ENCODE results near the gene ZNF276.
A peak's percentile ranks its signal among the peaks of the same experiment; 100 is the strongest.

Gene ZNF276

GRCh38 chr16:89717688-89718505 is 3.4 kb upstream of the ZNF276 start:
- DNase-seq (ENCODE audit: extremely low read depth, insufficient read length), result no peak
- no peak overlapping the region for H3K4me3 ChIP-seq (replicated peaks; ENCODE audit: low read depth, low read length)
- no peak for TF ChIP-seq CTCF (IDR thresholded peaks at IDR 0.05; ENCODE audit: insufficient read depth, low read length, poor library complexity, severe bottlenecking)
- peaks cover 4% of the 10 kb centered on the region for H3K36me3 ChIP-seq (ENCODE audit: control insufficient read depth, insufficient read depth, low read length)
- no peaks in the 10 kb centered on the region for H3K27me3 ChIP-seq (replicated peaks; ENCODE audit: control insufficient read depth, insufficient read depth, low read length)

DNA sequence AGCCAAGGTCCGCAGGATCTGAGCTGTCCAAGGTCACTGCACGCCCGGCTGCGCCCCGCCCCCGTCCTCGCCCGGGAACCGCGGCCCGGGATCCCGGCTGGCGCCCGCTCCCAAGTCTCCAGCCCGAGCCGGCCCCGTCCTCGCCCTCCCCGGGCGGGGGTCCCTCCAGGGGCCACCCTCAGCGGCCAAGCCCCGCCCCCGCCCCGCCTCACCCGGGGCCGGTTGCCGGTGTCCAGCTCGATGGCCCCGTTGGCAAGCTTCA is 855 bp upstream of the ZNF276 start:
- no peaks in the 10 kb centered on the region for H3K27me3 ChIP-seq (replicated peaks; ENCODE audit: control insufficient read depth, insufficient read depth, low read length)
- no peak for TF ChIP-seq CTCF (IDR thresholded peaks at IDR 0.05; ENCODE audit: insufficient read depth, low read length, poor library complexity, severe bottlenecking)
- peaks cover 14% of the 10 kb centered on the region for H3K36me3 ChIP-seq (ENCODE audit: control insufficient read depth, insufficient read depth, low read length)
- peak overlapping the region; percentile 78 for H3K4me3 ChIP-seq (replicated peaks; ENCODE audit: low read depth, low read length)
- DNase-seq (ENCODE audit: extremely low read depth, insufficient read length), result no peak

DNA sequence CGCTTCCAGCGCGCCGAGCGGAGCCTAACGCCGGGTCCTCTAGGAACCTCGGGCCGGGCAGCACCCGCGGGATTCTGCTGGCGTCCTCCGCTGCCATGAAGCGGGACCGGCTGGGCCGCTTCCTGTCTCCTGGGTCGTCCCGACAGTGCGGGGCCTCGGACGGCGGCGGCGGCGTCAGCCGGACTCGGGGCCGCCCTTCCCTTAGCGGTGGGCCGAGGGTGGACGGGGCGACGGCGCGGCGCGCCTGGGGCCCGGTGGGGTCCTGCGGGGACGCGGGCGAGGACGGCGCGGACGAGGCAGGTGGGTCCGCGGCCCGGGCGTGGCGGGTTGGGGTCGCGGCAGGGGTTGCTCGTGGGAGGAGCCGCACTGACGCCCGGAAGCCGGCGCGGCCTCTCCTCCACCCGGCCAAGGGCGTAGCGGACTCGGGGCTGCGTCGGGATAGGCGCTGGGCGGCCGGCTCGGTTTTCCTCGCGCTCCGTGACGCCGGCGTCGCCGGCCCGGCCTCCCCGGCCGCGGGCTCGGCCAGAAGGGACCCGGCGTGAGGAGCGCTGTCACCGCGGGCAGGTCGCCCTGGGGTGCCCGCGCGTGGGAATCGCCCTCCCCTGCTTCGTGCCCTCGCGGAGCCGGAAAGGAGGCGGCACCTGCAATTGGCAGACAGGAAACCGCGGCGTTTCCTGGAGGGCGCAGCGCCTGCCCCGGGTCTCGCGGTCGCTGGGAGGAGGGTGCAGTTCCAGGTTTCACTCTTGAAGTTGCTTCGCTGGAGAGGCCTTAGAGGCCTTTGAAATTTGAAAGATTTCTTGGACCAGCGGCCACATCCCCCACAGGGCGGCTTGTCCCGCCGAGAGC is 432 bp downstream of the ZNF276 start:
- Histone ChIP-seq H3K27me3 (replicated peaks; ENCODE audit: control insufficient read depth, insufficient read depth, low read length) (no peaks in the 10 kb centered on the region), H3K36me3 (ENCODE audit: control insufficient read depth, insufficient read depth, low read length) (peaks cover 14% of the 10 kb centered on the region), H3K4me3 (replicated peaks; ENCODE audit: low read depth, low read length) (peak overlapping the region; percentile 78)
- TF ChIP-seq CTCF (IDR thresholded peaks at IDR 0.05; ENCODE audit: insufficient read depth, low read length, poor library complexity, severe bottlenecking), result no peak
- DNase-seq (ENCODE audit: extremely low read depth, insufficient read length), result peak; percentile 82

DNA sequence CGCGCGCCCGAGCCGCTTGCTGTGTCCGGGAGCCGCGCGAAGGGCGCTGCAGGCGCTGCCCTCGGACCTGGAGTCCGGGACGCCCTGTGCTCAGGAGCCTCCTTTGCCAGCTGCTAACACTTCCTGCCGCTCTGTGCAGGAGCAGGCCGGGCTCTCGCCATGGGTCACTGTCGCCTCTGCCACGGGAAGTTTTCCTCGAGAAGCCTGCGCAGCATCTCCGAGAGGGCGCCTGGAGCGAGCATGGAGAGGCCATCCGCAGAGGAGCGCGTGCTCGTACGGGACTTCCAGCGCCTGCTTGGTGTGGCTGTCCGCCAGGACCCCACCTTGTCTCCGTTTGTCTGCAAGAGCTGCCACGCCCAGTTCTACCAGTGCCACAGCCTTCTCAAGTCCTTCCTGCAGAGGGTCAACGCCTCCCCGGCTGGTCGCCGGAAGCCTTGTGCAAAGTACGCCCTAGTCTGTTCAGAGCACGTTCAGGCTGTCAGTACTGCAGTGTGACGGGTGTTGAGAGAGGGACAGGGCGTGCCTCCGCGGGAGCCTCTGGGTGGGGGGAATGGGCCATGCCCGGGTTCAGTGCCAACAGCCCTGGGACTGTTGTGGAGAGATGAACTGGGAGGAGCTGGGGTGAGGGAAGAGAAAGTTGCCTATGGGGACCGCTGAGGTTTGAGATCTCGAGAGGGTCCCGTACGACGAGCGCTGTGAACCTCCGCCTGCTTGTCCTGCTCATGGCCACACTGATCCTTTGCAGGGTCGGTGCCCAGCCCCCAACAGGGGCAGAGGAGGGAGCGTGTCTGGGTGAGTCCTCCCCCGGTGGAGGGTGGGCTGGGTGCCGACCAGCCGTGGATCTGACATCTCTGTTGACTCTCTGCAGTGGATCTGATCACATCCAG is 1.3 kb downstream of the ZNF276 start:
- Histone ChIP-seq H3K36me3 (ENCODE audit: control insufficient read depth, insufficient read depth, low read length) (peaks cover 18% of the 10 kb centered on the region), H3K4me3 (replicated peaks; ENCODE audit: low read depth, low read length) (peak overlapping the region; percentile 78), H3K27me3 (replicated peaks; ENCODE audit: control insufficient read depth, insufficient read depth, low read length) (no peaks in the 10 kb centered on the region)
- TF ChIP-seq CTCF (IDR thresholded peaks at IDR 0.05; ENCODE audit: insufficient read depth, low read length, poor library complexity, severe bottlenecking), result no peak
- DNase-seq (ENCODE audit: extremely low read depth, insufficient read length), result peak; percentile 68

DNA sequence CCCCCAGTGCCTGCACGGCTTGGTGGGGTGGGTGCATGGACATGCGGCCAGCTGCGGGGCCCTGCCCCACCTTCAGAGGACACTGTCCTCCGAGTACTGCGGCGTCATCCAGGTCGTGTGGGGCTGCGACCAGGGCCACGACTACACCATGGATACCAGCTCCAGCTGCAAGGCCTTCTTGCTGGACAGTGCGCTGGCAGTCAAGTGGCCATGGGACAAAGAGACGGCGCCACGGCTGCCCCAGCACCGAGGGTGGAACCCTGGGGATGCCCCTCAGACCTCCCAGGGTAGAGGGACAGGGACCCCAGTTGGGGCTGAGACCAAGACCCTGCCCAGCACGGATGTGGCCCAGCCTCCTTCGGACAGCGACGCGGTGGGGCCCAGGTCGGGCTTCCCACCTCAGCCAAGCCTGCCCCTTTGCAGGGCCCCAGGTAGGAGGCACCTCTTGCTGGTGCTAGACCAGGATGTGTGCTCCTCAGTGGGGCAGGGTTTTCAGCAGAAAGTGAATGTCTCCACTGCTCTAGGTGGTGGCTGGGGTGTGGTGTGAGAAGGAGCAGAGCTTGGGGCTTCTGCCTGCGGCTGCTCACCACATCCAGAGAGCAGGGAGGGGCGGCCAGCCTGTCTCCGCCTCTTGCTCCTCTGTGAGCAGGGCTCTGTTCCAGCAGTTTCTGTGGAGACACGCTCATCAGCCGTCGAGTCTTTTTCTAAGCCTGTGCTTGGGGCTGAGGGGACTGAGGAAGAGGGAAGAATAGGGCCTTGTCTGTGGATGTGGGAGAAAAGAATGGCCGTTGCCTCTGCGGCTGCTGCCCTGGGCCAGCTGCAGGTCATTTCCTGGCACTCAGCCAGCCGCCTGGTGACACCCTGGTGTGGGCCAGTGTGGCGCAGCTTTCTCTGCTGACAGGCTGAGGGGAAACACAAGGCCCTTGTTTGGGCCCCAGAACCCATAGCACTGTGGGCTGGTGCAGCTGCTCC is 2.2 kb downstream of the ZNF276 start:
- Histone ChIP-seq H3K36me3 (ENCODE audit: control insufficient read depth, insufficient read depth, low read length) (peaks cover 20% of the 10 kb centered on the region), H3K4me3 (replicated peaks; ENCODE audit: low read depth, low read length) (peak overlapping the region; percentile 78), H3K27me3 (replicated peaks; ENCODE audit: control insufficient read depth, insufficient read depth, low read length) (no peaks in the 10 kb centered on the region)
- no peak for DNase-seq (ENCODE audit: extremely low read depth, insufficient read length)
- TF ChIP-seq CTCF (IDR thresholded peaks at IDR 0.05; ENCODE audit: insufficient read depth, low read length, poor library complexity, severe bottlenecking), result no peak

All from GM06990 (cell line).